Pons (tissue), 1 donor: Measurements from ENCODE around the gene C11orf97.
A peak's percentile ranks its signal among the peaks of the same experiment; 100 is the strongest.
"Not testable (repeated sequence)": the region's sequence is repeated elsewhere in the genome, so short reads cannot be mapped to it uniquely, and the experiment has no call there.

Source experiments
- DNase-seq: peaks from one replicate; pipeline ENCODE4 v3.0.0-alpha.2; 2016; ENCODE audit warnings: low spot score

C11orf97 gene

DNA sequence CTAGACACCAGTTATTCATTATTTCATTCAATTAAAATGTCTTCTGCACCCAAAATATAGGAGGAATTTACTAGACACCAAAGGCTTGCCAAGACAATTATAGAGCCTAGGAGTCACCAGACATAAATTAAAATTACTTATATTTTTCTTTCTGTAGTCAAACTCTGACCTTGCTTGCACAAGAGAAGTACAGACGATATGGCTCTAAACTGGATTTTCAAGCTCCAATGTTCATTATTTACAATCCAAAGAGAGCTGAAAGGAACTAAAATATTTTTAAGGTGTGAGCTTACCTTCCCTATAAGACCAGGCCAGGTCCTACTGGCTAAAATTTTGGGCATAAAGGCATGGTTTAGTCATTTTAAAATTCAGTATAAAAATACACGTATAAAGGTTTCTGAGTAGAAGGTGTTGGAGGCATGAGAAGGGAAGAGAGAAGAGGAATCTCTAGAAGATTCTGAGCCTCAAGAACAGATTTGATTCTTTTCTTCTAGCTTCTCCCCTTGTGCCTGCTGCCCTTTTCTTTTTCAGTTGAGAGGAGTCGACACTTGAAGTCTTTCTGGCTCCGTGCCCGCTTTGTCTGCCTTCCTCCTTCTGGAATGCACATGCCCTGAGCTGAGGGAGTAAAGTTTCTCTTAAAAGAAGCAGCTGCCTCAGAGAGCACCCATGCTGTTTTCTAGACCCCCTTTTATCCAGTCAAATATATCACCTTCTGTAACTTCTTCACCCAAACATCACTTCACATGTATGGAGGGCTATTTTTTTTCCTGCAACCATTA is 13.5 kb downstream of the C11orf97 start:
- DNase-seq: peak; percentile 78

DNA sequence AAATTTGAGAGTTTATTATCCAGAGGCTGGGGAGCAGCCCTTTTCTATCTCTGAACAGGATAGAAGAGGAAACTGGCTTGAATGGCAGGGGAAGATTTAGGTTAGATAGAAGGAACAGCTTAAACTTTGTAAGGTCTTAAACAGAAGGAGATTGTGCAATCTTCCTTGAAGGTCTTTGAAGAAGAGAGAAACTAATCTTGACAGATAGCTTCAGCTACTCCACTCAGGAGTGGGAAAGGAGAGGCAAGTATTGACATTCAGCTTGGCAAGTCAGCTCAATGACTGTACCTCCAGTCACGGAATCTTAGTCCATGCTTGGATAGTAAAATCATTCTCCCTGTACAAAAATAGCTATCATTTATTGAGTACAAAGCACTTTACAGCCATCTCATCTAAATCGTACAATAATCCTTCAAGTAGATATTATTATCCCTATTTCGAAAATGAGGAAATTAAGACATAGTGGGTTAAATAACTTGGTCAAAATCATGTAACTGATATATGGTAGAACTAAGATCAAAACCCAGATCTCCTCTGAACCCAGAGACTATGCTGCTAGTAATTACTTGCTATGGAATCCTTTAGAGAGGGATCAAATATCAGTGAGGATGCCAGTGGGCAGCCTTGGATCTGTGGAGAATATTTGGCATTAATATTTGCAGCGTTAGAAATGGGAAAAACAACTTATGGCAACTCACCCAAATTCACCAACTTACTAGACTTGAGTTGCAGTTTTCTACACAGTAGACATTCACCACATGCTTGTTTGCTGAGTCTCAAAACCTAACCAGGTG is 14.6 kb downstream of the C11orf97 start:
- DNase-seq: no peak

DNA sequence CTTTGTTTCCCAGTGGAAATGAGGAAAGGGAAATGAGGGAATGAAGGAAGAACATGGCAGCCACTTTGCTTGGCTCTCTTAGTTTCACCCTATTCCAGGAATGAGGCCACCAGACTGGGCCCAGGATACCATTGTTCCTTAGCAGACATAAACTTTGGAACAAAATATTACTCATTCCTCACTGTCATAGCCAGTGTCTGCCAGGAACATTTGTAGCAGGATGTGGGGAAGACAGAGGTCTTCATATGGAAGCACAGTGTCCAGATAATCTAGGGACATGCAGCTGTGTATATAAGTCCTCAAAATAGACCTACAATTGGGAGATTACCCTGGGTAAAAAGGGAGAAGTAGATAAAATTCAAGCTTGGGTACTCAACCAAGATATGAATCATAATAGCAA is 16.3 kb downstream of the C11orf97 start:
- DNase-seq: no peak

DNA sequence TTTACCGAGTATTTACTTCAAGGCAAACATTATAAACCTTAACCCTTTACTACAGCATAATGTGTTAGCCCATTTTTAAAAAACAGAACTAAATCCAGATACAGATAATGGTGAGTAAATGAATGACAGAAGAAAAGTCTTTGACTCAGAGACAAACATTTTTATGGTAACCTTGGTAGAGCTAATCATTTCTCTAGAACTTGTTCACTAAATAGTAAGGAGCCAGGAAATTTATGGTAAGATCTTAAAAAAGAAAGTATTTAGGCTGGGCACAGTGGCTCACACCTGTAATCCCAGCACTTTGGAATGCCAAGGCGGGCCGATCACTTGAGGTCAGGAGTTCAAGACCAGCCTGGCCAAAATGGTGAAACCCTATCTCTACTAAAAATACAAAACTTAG is 19.9 kb downstream of the C11orf97 start:
- DNase-seq: no peak

DNA sequence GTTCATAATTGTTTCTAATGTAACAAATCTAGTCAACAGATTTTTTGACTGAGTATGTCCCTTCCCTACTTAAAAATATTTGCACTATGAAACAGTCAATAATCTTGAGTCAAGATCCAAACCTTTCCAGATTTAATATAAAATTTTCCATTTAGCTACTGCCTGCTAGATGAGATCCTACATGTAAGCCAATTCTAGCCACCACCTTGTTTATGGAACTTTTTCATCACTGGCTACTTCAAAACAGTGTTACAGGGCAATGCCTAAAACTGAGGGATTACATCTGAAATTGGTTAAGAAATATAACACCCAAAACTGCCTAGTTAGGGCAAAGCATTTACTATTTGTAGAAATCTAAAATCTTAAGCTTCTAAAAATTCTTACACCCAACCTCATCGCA is 20.9 kb downstream of the C11orf97 start:
- no peak for DNase-seq

DNA sequence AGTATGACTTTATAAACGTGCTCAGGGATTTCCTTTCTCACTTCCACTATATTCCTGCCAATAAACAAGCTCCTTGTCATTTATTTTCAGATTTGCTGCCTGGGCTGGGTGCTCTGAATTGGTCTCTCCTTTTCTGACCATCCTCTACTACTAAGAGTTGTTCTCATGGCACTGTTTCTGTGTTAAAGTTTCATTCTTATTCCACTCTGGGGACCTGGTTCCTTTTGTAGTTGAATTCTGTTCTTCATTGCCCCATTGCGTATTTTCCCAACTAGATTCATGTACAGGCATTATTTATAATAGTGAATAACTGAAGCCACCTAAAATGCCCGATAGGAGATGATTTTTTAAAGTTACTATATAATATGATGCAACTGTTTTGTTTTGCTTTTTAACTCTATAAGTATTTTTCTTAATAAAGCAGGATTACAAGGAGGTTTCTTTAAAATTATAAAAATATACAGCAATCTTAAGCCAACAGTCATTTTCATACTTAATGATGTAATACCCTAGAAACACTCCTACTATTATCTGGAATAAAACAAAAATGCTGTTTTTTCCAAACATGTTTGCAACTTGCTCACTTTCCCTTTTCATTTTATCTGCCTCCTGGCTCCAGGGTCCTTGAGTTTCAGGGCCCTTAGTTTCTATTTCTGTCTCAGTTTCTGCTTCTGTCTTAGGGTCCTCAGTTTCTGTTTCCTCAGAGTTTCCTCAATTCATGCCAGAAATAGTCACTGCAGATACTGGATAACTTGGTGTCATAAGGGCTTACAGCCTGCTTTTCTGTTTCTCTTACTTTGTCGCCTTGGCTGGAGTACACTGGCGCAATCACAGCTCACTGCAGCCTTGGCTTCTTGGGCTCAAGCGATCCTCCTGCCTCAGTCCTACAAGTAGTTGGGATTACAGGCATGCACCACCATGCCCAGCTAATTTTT is 21.7 kb downstream of the C11orf97 start:
- DNase-seq: peak; percentile 72

DNA sequence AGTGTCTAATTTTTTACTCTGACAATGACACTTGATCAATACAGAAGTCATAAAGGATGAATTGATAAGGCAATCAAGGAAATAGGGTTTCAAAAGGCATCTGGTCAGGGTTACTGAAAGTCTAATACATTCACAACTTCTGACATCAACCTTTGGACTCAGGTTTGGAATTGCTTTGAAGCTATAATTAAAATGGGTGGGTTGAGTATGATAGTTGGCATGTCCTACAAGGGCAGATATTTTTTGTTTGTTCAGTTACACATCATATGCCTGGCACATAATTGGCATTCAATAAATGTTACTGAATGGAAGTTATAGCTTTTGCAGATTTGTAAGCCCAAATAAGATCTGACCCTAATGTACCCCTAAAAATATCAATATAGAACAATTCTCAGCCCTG is 24.1 kb downstream of the C11orf97 start:
- no peak for DNase-seq

DNA sequence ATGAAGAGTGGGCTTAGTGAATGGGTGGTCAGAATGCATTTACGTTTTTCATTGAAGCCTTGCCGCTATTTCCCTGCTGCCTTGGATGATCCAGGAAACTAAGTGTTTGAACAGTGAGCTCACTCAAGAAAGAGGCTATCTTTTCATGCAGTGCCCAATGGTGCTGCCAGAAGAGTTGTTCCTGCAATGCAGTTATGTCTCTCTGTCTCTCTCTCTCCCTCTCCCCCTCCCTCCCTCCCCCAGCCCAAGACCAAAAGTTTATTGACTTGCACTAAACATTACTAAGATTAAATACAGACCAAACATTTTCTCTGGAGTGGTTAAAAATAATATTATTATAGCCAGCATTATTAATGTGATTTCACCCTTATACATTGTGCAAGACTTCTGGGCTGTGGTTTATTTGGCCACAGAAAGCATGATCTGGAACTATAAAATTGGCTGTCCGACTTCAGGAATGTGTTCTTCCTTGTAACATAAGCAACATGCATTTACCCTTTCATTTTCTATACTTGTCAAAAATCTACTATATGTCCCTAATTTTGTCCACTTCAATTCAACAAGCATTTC is 24.9 kb downstream of the C11orf97 start:
- DNase-seq: no peak

DNA sequence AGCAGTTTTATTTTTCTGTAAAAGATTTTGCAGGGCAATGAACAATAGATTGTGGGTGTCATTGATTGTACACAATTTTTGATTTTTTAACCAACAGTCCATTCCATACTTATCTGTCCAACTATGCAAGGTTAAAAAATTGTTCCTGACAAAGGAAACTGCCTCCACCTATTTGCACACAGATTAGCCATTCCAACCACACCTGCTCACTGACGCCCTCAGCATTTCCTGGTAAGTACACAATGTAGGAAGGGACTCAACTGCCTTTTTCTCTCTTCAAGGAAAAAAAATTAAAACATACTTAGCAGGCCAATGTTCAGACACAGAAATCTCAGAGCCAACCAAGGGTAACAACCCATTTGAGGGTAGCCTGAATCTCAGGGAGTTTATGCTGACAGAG is 27.2 kb downstream of the C11orf97 start:
- no peak for DNase-seq

DNA sequence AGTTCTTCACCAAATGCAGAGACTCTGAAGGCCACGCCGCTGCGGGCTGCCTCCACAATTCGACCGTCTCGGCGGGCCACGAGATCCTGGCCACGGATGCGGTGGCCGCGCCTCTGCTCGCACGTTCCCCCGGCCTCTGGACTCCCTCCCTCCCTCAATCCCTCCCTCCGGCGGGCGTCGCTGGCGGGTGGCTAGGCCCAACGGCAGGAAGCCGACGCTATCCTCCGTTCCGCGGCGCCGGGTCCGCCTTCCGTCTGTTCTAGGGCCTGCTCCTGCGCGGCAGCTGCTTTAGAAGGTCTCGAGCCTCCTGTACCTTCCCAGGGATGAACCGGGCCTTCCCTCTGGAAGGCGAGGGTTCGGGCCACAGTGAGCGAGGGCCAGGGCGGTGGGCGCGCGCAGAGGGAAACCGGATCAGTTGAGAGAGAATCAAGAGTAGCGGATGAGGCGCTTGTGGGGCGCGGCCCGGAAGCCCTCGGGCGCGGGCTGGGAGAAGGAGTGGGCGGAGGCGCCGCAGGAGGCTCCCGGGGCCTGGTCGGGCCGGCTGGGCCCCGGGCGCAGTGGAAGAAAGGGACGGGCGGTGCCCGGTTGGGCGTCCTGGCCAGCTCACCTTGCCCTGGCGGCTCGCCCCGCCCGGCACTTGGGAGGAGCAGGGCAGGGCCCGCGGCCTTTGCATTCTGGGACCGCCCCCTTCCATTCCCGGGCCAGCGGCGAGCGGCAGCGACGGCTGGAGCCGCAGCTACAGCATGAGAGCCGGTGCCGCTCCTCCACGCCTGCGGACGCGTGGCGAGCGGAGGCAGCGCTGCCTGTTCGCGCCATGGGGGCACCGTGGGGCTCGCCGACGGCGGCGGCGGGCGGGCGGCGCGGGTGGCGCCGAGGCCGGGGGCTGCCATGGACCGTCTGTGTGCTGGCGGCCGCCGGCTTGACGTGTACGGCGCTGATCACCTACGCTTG is 31.7 kb downstream of the C11orf97 start, which contains the start of gene FUT4:
FUT4 (plus strand) TSS at position 227 of the 951 bp plus-strand sequence; CDS start at position 440, 213 bp downstream.
- DNase-seq: peak; percentile 57

DNA sequence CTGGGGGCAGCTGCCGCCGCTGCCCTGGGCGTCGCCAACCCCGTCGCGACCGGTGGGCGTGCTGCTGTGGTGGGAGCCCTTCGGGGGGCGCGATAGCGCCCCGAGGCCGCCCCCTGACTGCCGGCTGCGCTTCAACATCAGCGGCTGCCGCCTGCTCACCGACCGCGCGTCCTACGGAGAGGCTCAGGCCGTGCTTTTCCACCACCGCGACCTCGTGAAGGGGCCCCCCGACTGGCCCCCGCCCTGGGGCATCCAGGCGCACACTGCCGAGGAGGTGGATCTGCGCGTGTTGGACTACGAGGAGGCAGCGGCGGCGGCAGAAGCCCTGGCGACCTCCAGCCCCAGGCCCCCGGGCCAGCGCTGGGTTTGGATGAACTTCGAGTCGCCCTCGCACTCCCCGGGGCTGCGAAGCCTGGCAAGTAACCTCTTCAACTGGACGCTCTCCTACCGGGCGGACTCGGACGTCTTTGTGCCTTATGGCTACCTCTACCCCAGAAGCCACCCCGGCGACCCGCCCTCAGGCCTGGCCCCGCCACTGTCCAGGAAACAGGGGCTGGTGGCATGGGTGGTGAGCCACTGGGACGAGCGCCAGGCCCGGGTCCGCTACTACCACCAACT is 32.5 kb downstream of the C11orf97 start:
- no peak for DNase-seq

DNA sequence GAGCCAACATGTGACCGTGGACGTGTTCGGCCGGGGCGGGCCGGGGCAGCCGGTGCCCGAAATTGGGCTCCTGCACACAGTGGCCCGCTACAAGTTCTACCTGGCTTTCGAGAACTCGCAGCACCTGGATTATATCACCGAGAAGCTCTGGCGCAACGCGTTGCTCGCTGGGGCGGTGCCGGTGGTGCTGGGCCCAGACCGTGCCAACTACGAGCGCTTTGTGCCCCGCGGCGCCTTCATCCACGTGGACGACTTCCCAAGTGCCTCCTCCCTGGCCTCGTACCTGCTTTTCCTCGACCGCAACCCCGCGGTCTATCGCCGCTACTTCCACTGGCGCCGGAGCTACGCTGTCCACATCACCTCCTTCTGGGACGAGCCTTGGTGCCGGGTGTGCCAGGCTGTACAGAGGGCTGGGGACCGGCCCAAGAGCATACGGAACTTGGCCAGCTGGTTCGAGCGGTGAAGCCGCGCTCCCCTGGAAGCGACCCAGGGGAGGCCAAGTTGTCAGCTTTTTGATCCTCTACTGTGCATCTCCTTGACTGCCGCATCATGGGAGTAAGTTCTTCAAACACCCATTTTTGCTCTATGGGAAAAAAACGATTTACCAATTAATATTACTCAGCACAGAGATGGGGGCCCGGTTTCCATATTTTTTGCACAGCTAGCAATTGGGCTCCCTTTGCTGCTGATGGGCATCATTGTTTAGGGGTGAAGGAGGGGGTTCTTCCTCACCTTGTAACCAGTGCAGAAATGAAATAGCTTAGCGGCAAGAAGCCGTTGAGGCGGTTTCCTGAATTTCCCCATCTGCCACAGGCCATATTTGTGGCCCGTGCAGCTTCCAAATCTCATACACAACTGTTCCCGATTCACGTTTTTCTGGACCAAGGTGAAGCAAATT is 33.3 kb downstream of the C11orf97 start:
- DNase-seq: no peak

DNA sequence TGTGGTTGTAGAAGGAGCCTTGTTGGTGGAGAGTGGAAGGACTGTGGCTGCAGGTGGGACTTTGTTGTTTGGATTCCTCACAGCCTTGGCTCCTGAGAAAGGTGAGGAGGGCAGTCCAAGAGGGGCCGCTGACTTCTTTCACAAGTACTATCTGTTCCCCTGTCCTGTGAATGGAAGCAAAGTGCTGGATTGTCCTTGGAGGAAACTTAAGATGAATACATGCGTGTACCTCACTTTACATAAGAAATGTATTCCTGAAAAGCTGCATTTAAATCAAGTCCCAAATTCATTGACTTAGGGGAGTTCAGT is 33.9 kb downstream of the C11orf97 start:
- no peak for DNase-seq

DNA sequence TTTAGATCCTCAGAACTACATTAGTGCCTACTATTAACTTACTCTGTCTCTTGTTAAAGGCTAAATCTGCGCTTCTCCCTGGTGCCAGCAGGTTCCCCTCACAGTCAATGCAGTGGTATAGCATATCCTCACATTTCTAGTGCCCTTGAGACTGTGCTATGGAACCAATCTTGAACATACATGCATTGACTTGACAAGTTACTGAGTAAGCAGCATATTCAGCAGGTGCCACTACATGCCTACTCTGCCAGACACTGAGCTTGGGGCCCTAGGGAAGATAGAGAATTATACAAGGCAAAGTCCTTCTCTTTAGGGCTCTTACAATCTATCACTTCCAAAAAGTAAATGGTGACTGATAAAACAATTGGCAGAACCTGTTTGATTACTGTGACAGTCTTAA is 34.6 kb downstream of the C11orf97 start:
- DNase-seq: no peak

DNA sequence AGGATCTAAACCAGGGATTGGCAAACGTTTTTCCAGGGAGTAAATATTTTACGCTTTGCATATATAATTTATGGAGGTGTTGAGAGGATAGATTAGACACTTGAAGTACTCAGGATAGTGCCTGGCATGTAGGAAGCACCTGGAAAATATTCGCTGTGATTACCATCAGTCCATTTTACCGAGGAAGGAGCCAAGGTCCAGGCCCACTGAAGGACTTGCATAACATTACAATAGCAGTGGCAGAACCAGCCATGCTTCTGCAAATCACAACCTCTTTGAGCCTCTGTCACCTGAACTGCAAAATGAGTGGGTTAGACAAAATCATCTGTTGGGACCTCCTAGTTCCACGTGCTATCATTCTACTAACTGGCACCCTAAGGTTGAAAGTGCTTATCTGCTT is 36.9 kb downstream of the C11orf97 start:
- DNase-seq: no peak

DNA sequence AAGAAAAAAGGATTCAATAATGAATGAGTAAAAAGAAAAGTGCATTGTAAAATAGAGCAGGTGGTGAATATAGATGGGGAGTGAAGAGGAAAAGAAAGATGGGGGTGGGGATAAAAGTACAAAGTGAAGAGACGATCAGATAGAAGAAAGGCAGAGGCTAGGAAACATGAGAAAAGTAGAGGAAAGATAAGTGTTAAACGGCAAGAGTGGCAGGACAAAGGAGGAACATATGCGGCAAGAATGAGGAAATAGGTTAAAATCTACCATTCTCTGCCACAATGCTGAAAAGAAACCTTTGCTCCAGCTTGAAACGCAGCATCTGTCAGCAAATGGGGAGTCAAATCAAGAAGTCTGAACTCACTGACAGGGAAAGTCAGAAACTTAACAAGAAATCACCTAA is 38.3 kb downstream of the C11orf97 start:
- peak; percentile 40 for DNase-seq

DNA sequence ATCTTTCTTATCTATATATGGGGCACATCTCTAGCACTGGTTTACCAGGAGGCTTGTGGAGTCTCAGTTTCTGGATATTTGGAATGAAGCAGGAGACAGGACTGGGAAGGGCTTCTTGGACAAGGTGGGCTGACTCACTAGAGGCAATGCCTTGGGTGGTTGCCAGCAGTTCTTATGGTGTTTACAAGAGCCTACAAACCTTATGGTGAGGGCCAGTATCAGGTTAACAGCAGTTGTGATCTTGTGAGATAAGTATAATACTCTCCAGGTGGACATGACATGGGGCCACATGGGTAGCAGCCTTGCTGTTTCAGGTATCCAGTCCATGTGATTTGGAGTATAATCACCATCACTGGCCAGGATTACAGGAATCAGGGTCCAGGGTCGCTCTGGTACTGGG is 41.7 kb downstream of the C11orf97 start:
- DNase-seq: no peak

DNA sequence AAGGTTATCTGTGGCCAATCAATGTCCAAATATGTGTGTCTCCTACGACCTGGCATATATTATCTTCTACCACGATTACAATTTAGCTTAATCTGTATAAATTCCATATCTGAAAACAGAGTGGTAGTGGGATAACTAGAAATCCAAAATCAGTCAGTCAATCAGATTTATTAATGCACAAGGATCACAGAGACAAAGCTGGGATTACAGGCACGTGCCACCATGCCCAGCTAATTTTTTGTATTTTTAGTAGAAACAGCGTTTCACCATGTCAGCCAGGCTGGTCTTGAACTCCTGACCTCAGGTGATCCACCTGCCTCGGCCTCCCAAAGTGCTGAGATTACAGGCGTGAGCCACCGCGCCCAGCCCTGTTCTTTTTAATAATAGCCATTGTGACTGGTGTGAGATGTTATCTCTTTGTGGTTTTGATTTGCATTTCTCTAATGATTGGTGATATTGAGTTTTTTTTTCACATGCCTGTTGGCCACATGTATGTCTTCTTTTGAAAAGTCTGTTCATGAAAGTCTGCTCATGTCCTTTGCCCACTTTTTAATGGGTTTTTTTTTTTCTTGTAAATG is 43.6 kb downstream of the C11orf97 start:
- not testable (repeated sequence) for DNase-seq

DNA sequence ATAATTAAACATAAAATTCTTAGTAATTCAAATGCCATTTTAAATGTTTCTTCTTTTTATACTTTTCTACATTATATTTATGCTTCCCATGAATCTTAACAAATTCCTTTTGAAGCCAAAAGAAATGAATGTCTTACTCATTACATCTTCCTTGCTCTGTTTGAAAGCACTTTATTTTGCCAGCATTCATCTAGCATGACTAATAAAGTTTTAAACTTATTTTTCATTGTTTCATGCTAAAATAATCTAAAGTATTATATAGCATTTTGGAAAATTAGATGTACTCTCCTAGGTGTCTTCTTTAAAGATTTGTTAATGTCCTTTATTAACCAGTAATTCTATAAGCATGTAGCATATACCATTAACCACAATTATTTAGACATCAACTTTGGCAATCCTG is 45.2 kb downstream of the C11orf97 start:
- DNase-seq: no peak
